OCI-LY7 (cell line): ENCODE measurements around the gene TAF1B. TPM values are rescaled to one million over a fixed set of nuclear protein-coding genes. Genes with fewer than 3 reads are reported as not detected.

Experiments used
- BruUV-seq: library from RNA; stranded (reverse); fragments of 400-500 nt; replicated peaks from 2 replicates; lab custom pipeline; 2021; lab: Mats Ljungman, UMichigan
- CTCF ChIA-PET: fragments of 300-600 bp; sonication (Branson Sonifier 250); formaldehyde crosslinking; loops from one replicate; lab custom pipeline; 2022; ENCODE audit warnings: antibody characterized with exemption; ENCODE audit not compliant: unreplicated experiment; lab: Charles Lee
- POLR2A ChIA-PET: fragments of 300-600 bp; sonication (Branson Sonifier 250); formaldehyde crosslinking; loops from one replicate; lab custom pipeline; 2022; ENCODE audit warnings: antibody characterized with exemption; lab: Charles Lee
- DNase-seq: peaks from one replicate; pipeline ENCODE4 v3.0.0-alpha.2; 2015; ENCODE audit warnings: low spot score
- H2AFZ ChIP-seq: fragments of 200-600 bp; sonication (generic), shearing (Covaris generic); 2 replicates; pipeline ENCODE4 v1.6.1; 2014; ENCODE audit warnings: mild to moderate bottlenecking, antibody characterized with exemption, low read length, moderate library complexity
- H3K27ac ChIP-seq: fragments of 200-600 bp; sonication (generic); 2 replicates; pipeline ENCODE4 v1.5.1; 2014; ENCODE audit warnings: mixed run types, low read depth, mild to moderate bottlenecking, moderate library complexity, low read length, inconsistent platforms; ENCODE audit not compliant: poor library complexity, severe bottlenecking
- H3K36me3 ChIP-seq: fragments of 200-600 bp; sonication (generic); 2 replicates; pipeline ENCODE4 v1.6.1; 2014; ENCODE audit warnings: mild to moderate bottlenecking, antibody characterized with exemption, low read length, moderate library complexity, mixed read lengths; ENCODE audit not compliant: insufficient read depth
- H3K4me1 ChIP-seq: fragments of 200-600 bp; sonication (generic); 2 replicates; pipeline ENCODE4 v1.5.1; 2014; ENCODE audit warnings: mild to moderate bottlenecking, low read length; ENCODE audit not compliant: insufficient read depth, poor library complexity, severe bottlenecking
- H3K4me2 ChIP-seq: fragments of 200-600 bp; sonication (generic); 2 replicates; pipeline ENCODE4 v1.6.1; 2014; ENCODE audit warnings: mild to moderate bottlenecking, low read length
- H3K4me3 ChIP-seq: fragments of 200-600 bp; sonication (generic); 2 replicates; pipeline ENCODE4 v1.5.1; 2014; ENCODE audit warnings: mild to moderate bottlenecking, low read depth, low read length; ENCODE audit not compliant: poor library complexity, severe bottlenecking
- H3K79me2 ChIP-seq: fragments of 200-600 bp; sonication (generic); 2 replicates; pipeline ENCODE4 v1.6.1; 2016; ENCODE audit warnings: low read depth, mild to moderate bottlenecking, low read length, moderate library complexity, mixed read lengths; ENCODE audit not compliant: insufficient read depth
- H3K9me2 ChIP-seq: fragments of 200-600 bp; sonication (generic); 2 replicates; pipeline ENCODE4 v1.6.1; 2016; ENCODE audit warnings: mild to moderate bottlenecking, low read length, mixed read lengths; ENCODE audit not compliant: insufficient read depth
- H3K9me3 ChIP-seq: fragments of 200-600 bp; sonication (generic); 2 replicates; pipeline ENCODE4 v1.6.1; 2014; ENCODE audit warnings: mild to moderate bottlenecking, mixed run types, low read length, mixed read lengths
- H4K20me1 ChIP-seq: fragments of 200-600 bp; sonication (generic); 2 replicates; pipeline ENCODE4 v1.6.1; 2014; ENCODE audit warnings: mild to moderate bottlenecking, antibody characterized with exemption, low read length, moderate library complexity, mixed read lengths; ENCODE audit not compliant: insufficient read depth
- CTCF ChIP-seq: fragments of 200-600 bp; sonication (generic); conservative IDR thresholded peaks from 2 replicates; pipeline ENCODE4 v1.5.1; 2014; ENCODE audit warnings: mild to moderate bottlenecking, antibody characterized with exemption, low read length, moderate library complexity, mixed read lengths
- intact Hi-C: fragments of 100-400 bp; cut with micrococcal nuclease; formaldehyde crosslinking; loops from one replicate; pipeline ENCODE4 v1.10.0; 2022; ENCODE audit not compliant: unreplicated experiment
- total RNA-seq, 2 experiments: library from RNA; depleted of rRNA in 1 of 2; stranded (reverse); fragments of >200 nt in 1 of 2; shearing (Covaris generic) in 1 of 2; gene quantifications; 2 replicates each; pipeline ENCODE4 v1.2.3, GENCODE V29; 2014 to 2022

The TAF1B gene
- total RNA-seq, 2 experiments from 2014 or later, result 25.1 to 35.3 TPM

DNA sequence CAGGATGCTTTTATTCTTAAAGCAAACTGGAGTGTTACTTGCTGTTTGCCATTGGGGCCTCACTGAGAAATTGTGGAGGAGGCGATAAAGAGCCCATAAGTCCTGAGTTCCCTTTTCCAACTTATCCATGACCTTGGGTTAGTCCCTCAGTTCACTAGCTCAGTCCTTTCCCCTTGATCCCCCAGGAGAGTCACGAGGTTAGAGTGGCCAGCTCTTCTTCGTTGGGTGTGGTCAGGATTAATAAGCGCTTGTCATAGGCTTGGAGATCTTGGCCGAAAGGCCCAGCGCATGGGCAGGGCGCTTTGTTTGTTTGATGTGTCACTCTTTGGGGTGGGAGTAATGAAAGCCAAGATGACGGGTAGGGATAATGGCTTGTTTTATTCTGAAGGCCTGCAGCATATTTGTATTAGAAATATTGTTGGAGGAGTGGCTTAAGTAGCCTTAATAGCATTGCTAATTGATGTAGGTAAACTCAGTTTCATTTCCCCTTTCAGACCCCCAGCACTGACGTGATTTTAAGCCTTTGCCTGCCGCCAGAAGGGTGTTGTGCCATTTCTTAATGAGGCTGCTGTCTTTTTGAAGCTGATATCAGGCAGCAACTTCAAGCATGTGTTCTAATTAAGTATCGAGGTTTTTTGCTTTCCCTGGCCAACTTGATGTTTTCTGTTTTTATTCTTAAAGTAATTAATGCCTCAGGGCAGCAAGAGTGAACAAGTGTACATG, 123.9 kb downstream of the TAF1B start:
- ChIA-PET CTCF (no interaction called here), POLR2A (interaction anchor here (1.0 to 1.1 kb wide), 2 partner anchors 12 to 27 kb away, joined by 3 read pairs; no protein-coding TSS in a partner anchor)
- no peak for TF ChIP-seq CTCF
- peak overlapping the region; percentile 20; the same call in 1 of the 2 replicates for H2AFZ ChIP-seq
- no peaks in the 10 kb centered on the region for H3K36me3 ChIP-seq
- H3K4me2 ChIP-seq, result peak overlapping the region; percentile 38
- intact Hi-C loops, result no loop called here
- no peak overlapping the region for H3K4me3 ChIP-seq
- no peaks in the 10 kb centered on the region for H3K9me2 ChIP-seq
- H3K9me3 ChIP-seq, result no peaks in the 10 kb centered on the region
- no TSS peak for BruUV-seq
- H3K27ac ChIP-seq, result no peak overlapping the region
- H3K79me2 ChIP-seq, result no peaks in the 10 kb centered on the region
- H4K20me1 ChIP-seq, result no peaks in the 10 kb centered on the region
- DNase-seq, result peak; percentile 69
- H3K4me1 ChIP-seq, result peaks cover 24% of the 10 kb centered on the region

GRCh38 chr2:9968553-9969497, 125.6 kb downstream of the TAF1B start:
- H3K9me3 ChIP-seq, result no peaks in the 10 kb centered on the region
- TF ChIP-seq CTCF, result no peak
- H4K20me1 ChIP-seq, result no peaks in the 10 kb centered on the region
- H3K27ac ChIP-seq, result no peak overlapping the region
- H3K9me2 ChIP-seq, result no peaks in the 10 kb centered on the region
- no TSS peak for BruUV-seq
- no peaks in the 10 kb centered on the region for H3K79me2 ChIP-seq
- intact Hi-C loops, result no loop called here
- peaks cover 24% of the 10 kb centered on the region for H3K4me1 ChIP-seq
- H3K4me2 ChIP-seq, result no peak overlapping the region
- CTCF ChIA-PET, result interaction anchor here (0.8 to 1.1 kb wide), 2 partner anchors 11 to 16 kb away, joined by 3 read pairs; no protein-coding TSS in a partner anchor
- no peak overlapping the region for H2AFZ ChIP-seq
- no peak for DNase-seq
- POLR2A ChIA-PET, result interaction anchor here (0.7 to 1.9 kb wide), 3 partner anchors 10 to 14 kb away, joined by 3 to 8 read pairs (median 4); no protein-coding TSS in a partner anchor
- no peak overlapping the region for H3K4me3 ChIP-seq
- H3K36me3 ChIP-seq, result no peaks in the 10 kb centered on the region
